A549 treated with Mapracorat at 1 μM for 4 hours (cell line): ENCODE data around the gene ZNF592. TPM values are rescaled to one million over a fixed set of nuclear protein-coding genes. Genes with fewer than 3 reads are reported as not detected.

Source experiments
- total RNA-seq: library from RNA; stranded (reverse); fragments of 200-300 nt; extraction: Qiagen RNA extraction; gene quantifications from 5 replicates; pipeline ENCODE4 v1.2.3, GENCODE V29; 2022

The ZNF592 gene, protein sequence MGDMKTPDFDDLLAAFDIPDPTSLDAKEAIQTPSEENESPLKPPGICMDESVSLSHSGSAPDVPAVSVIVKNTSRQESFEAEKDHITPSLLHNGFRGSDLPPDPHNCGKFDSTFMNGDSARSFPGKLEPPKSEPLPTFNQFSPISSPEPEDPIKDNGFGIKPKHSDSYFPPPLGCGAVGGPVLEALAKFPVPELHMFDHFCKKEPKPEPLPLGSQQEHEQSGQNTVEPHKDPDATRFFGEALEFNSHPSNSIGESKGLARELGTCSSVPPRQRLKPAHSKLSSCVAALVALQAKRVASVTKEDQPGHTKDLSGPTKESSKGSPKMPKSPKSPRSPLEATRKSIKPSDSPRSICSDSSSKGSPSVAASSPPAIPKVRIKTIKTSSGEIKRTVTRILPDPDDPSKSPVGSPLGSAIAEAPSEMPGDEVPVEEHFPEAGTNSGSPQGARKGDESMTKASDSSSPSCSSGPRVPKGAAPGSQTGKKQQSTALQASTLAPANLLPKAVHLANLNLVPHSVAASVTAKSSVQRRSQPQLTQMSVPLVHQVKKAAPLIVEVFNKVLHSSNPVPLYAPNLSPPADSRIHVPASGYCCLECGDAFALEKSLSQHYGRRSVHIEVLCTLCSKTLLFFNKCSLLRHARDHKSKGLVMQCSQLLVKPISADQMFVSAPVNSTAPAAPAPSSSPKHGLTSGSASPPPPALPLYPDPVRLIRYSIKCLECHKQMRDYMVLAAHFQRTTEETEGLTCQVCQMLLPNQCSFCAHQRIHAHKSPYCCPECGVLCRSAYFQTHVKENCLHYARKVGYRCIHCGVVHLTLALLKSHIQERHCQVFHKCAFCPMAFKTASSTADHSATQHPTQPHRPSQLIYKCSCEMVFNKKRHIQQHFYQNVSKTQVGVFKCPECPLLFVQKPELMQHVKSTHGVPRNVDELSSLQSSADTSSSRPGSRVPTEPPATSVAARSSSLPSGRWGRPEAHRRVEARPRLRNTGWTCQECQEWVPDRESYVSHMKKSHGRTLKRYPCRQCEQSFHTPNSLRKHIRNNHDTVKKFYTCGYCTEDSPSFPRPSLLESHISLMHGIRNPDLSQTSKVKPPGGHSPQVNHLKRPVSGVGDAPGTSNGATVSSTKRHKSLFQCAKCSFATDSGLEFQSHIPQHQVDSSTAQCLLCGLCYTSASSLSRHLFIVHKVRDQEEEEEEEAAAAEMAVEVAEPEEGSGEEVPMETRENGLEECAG (N-terminal part only)
- total RNA-seq = 16.0 to 21.5 TPM (median 21.0 TPM) in 5 replicates

DNA sequence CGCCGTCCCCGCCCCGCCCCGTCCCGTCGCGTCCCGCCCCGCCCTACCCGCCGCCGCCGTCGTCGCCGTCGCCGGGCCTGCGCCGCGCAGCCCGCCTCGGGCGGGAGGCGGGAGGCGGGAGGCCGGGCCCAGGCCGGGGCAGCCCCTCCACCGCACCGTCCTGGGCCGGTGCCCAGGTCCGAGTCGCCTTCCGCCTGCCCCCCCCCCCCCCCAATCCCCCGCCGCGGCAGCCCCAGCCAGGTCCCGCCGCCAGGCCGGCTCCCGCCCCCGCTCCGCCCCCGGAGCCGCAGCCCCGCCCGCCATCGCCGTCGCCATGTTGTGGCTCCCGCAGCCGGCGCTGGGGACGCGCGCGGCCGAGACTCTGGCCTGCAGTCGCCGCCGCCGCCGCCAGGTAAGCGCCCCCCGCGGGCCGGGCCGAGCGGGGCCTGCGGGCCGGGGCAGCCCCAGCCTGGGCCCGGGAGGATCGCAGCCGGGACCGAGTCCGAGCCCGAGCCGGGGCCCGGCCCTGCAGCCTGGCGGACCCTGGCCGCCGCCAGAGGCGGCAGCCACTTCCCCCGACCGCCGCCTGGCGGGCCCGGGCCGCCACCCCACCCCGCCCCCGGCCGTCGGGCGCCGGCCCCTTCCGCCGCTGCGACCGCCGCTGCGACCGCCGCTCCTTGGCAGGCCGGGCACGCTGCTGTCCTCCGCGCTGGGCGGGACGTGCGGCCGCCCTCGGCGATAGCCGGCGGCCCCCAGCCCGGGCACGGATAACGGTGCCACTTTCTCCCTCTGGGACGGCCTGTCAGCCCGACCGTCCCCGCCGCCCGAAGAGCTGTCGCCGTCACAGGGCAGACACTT is at the start of gene ZNF592:
Gene ZNF592 (plus strand): TSS at position 319 of the 837 bp plus-strand sequence. CDS start 34,084 bp downstream, outside the sequence.

DNA sequence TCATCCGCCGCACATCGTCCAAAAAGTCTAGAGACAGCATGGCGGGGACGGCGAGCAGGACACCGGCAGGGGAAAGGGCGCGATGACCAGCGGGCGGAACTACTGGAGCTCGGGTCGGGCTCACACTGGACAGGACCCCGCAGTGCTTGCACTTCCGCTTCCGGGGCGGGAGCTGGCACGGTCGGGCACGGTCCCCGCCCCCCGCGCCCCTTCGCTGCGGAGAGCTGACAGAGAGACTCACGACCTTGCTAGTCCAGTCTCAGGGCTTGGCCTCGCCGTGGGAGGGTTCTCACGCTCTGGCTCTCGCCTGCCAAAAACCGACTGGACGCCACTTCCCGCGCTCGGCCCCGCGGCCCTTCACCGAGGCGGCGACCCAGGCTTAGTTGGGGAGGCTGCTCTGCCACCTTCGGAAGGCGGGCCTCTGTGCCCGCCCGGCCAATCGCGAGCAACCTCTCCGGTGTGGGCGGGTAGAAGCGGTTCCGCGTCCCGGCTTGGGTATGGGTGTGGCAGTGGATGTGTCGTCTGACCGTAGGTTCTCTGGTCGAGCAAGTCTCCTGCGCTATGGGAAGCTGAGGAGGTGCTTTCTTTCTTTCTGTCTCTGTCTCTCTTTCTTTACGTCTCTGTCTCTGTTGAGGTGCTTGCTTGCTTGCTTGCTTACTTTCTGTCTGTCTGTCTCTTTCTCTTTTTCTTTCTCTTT is 32.2 kb upstream of the ZNF592 start, which contains the start of gene SEC11A:
Gene SEC11A (minus strand): TSS at position 104 of the 697 bp plus-strand sequence. CDS start 64 bp downstream, at position 40.

DNA sequence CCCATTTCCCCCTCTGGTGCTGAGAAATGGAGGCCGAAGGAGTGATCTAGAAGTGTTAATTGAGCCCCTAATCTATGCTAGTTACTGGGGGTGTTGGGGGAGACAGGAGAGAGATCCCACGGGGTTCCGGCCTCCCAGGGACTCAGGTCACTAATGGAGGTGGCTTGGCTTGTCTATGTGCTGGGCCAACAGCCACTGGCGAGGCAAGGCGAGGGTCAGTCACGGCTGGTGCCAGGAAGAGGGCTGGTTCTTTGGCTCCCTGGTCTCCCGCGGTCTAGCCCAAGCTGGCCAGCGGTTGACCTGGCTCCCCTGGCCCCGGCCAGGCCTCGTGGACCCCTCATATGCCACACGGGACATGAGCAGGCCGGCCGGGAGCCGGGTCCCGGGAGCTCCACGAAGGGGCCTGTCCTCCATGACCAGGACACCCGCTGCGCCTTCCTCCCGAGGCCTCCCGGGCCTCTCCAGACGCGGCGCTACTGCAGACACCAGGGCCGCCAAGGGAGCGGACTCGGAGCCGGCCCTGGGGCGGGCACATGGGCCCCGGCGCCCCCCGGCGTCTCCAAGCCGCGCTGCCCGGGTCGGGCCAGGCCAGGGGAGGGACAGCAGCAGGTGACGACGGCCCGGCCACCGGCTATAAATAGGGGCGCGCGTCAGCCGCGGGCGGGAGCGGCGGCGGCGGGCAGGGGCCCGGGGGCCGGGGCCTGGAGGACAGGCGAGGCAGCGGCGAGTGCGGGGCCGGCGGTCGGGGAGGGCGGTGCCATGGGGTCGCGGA is 68.5 kb downstream of the ZNF592 start, which contains the start of gene ALPK3:
Gene ALPK3 (plus strand): TSS at position 663 of the 772 bp plus-strand sequence. CDS start 97 bp downstream, at position 760.

Other genes starting within 250 kb of the ZNF592 start
- gene ZSCAN2, start 147.6 kb upstream of the ZNF592 start, total RNA-seq = 13.0 to 14.5 TPM (median 13.6 TPM) in 5 replicates
- gene WDR73, start 94.3 kb upstream of the ZNF592 start, total RNA-seq = 34.8 to 43.3 TPM (median 36.4 TPM) in 5 replicates
- 14.6 to 26.0 TPM (median 22.8 TPM) in 5 replicates for gene NMB, start 90.4 kb upstream of the ZNF592 start, total RNA-seq
- gene SEC11A, start 32.5 kb upstream of the ZNF592 start, total RNA-seq = 323 to 440 TPM (median 326 TPM) in 5 replicates
- gene ALPK3, start 68.8 kb downstream of the ZNF592 start, total RNA-seq = 0.08 to 0.14 TPM (median 0.12 TPM) in 5 replicates
- 0.06 TPM in 2 of 5 replicates, not detected in the others for gene SLC28A1, start 136.1 kb downstream of the ZNF592 start, total RNA-seq
- 23.4 to 27.2 TPM (median 27.1 TPM) in 5 replicates for gene PDE8A, start 233.3 kb downstream of the ZNF592 start, total RNA-seq